Dendritic cell treated with granulocyte-macrophage colony-stimulating factor and Interleukin-4, amounts not matched to agents 40 ng/mL and 50 ng/mL, for 4 days (primary cell): ENCODE measurements around the gene PECR.

Source experiments
- H3K27ac Mint-ChIP-seq: one replicate; pipeline ENCODE4 v1.8.0; 2022; ENCODE audit warnings: mild to moderate bottlenecking, mixed read lengths
- H3K27me3 Mint-ChIP-seq: one replicate; pipeline ENCODE4 v1.8.0; 2022; ENCODE audit warnings: mild to moderate bottlenecking, mixed read lengths
- H3K36me3 Mint-ChIP-seq: one replicate; pipeline ENCODE4 v1.8.0; 2022; ENCODE audit warnings: low read depth, mixed read lengths
- H3K4me1 Mint-ChIP-seq: one replicate; pipeline ENCODE4 v1.8.0; 2022; ENCODE audit warnings: low read depth, mixed read lengths
- H3K4me3 Mint-ChIP-seq: one replicate; pipeline ENCODE4 v1.8.0; 2022; ENCODE audit warnings: mild to moderate bottlenecking, moderate library complexity, mixed read lengths
- H3K9me3 Mint-ChIP-seq: one replicate; pipeline ENCODE4 v1.8.0; 2022; ENCODE audit warnings: mixed read lengths
- intact Hi-C: fragments of 100-400 bp; cut with micrococcal nuclease; formaldehyde crosslinking; loops from one replicate; pipeline ENCODE4 v1.15.0; 2022

The PECR gene

GRCh38 chr2:216111122-216111521, 29.5 kb upstream of the PECR start:
- Mint-ChIP-seq H3K4me1 (peaks cover 56% of the 10 kb centered on the region), H3K36me3 (peaks cover 64% of the 10 kb centered on the region), H3K9me3 (no peaks in the 10 kb centered on the region), H3K4me3 (no peak overlapping the region), H3K27me3 (peaks cover 3% of the 10 kb centered on the region), H3K27ac (peak overlapping the region; percentile 60)
- intact Hi-C loops, result loop anchor here (5.0 kb wide), 3 partner anchors 301 to 556 kb away; partner anchors contain the start of genes RPL37A and SMARCAL1

GRCh38 chr2:216110620-216111019, 29.0 kb upstream of the PECR start:
- Mint-ChIP-seq H3K4me1 (peaks cover 53% of the 10 kb centered on the region), H3K27me3 (peaks cover 6% of the 10 kb centered on the region), H3K27ac (peak overlapping the region; percentile 96), H3K9me3 (no peaks in the 10 kb centered on the region), H3K36me3 (peaks cover 60% of the 10 kb centered on the region), H3K4me3 (no peak overlapping the region)
- intact Hi-C loops, result loop anchor here (5.0 kb wide), 3 partner anchors 302 to 557 kb away; partner anchors contain the start of genes RPL37A and SMARCAL1

GRCh38 chr2:216109962-216110614, 28.5 kb upstream of the PECR start:
- intact Hi-C loops, result loop anchor here (5.0 kb wide), 3 partner anchors 302 to 557 kb away; partner anchors contain the start of genes RPL37A and SMARCAL1
- Mint-ChIP-seq H3K4me1 (peaks cover 49% of the 10 kb centered on the region), H3K27ac (peak overlapping the region; percentile 96), H3K27me3 (peaks cover 8% of the 10 kb centered on the region), H3K9me3 (no peaks in the 10 kb centered on the region), H3K36me3 (peaks cover 57% of the 10 kb centered on the region), H3K4me3 (peak overlapping the region; percentile 100)

DNA sequence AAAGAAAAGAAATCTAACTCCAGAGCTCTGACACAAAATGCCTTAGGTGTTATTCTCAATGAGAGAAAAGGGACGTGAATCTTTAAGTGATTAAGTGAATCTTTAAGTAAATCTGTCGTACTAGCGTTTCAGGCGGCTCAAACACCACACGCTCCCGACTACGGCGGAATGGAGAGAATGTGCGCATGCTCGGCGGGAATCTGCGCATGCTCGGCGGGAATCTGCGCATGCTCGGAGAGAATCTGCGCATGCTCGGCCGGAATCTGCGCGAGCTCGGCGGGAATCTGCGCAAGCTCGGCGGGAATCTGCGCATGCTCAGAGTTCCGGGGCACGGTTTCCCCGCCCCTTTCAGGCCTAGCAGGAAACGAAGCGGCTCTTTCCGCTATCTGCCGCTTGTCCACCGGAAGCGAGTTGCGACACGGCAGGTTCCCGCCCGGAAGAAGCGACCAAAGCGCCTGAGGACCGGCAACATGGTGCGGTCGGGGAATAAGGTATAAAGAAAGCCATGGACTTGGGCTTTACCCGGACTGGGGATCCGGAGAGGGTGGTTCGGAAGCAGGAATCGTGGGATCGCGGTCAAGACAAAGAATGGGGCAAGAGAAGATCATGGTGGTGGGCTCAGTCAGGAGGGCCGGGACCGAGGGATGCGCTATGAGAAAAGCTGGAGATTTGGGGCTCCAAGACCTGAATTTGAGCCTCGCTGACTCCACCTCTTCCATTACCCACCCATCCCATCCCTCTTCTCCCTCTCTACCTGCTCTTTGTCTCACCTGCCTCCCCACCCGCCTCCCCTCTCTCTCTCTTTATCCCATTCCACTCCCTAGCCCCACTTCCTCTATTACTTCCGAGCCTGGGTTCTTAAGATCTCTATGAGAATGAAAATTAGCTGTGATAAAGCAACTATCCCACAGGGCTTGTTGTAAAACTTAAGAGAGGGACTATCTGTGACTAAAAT, 27.6 kb upstream of the PECR start, which contains the start of gene XRCC5:
Gene XRCC5 (plus strand): TSS at position 382 of the 955 bp plus-strand sequence. CDS start 89 bp downstream, at position 471.
- Mint-ChIP-seq H3K4me3 (peak within 1 kb of the TSS; percentile 100), H3K9me3 (no peaks in the 10 kb centered on the region), H3K36me3 (peaks cover 48% of the 10 kb centered on the region), H3K4me1 (peaks cover 42% of the 10 kb centered on the region), H3K27me3 (peaks cover 8% of the 10 kb centered on the region), H3K27ac (peak within 1 kb of the TSS; percentile 96)
- intact Hi-C loops, result no loop called here

GRCh38 chr2:216108310-216108966, 26.8 kb upstream of the PECR start:
- Mint-ChIP-seq H3K4me3 (peak overlapping the region; percentile 100), H3K36me3 (peaks cover 40% of the 10 kb centered on the region), H3K9me3 (no peaks in the 10 kb centered on the region), H3K4me1 (peaks cover 34% of the 10 kb centered on the region), H3K27ac (peak overlapping the region; percentile 96), H3K27me3 (peaks cover 10% of the 10 kb centered on the region)
- intact Hi-C loops, result no loop called here

DNA sequence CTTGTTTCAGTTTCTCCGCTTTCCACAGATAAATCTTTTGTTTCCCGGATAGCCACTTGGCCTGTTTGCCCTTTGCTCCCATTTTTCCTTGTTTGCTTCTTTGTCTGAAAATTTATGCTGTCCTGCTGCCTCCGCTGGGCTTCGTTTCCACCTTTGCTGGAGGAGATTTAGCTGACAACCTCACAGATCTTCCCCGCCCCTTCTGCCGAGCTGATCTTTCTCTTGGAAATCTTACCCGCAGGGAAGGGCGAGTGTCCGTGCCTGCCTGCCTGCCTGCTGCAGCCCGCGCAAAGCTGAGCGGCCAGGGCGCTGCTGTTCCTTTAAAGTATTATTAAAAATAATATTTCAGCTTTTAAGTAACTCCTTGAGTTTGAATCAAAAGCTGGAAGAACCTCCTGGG, 26.2 kb upstream of the PECR start:
- Mint-ChIP-seq H3K9me3 (no peaks in the 10 kb centered on the region), H3K36me3 (peaks cover 33% of the 10 kb centered on the region), H3K4me1 (peaks cover 27% of the 10 kb centered on the region), H3K27ac (no peak overlapping the region), H3K4me3 (no peak overlapping the region), H3K27me3 (peaks cover 10% of the 10 kb centered on the region)
- intact Hi-C loops, result loop anchor here (2.0 kb wide), 1 partner anchor 27 kb away; the partner anchor contains the start of genes PECR and TMEM169

GRCh38 chr2:216107320-216107719, 25.7 kb upstream of the PECR start:
- Mint-ChIP-seq H3K4me3 (no peak overlapping the region), H3K36me3 (peaks cover 29% of the 10 kb centered on the region), H3K27ac (no peak overlapping the region), H3K4me1 (peaks cover 25% of the 10 kb centered on the region), H3K27me3 (peaks cover 10% of the 10 kb centered on the region), H3K9me3 (no peaks in the 10 kb centered on the region)
- intact Hi-C loops, result loop anchor here (2.0 kb wide), 1 partner anchor 27 kb away; the partner anchor contains the start of genes PECR and TMEM169

GRCh38 chr2:216104691-216105090, 23.1 kb upstream of the PECR start:
- intact Hi-C loops, result no loop called here
- peaks cover 8% of the 10 kb centered on the region for H3K36me3 Mint-ChIP-seq
- H3K27ac Mint-ChIP-seq, result no peak overlapping the region
- H3K4me1 Mint-ChIP-seq, result peaks cover 4% of the 10 kb centered on the region
- no peak overlapping the region for H3K4me3 Mint-ChIP-seq
- H3K27me3 Mint-ChIP-seq, result peaks cover 14% of the 10 kb centered on the region
- H3K9me3 Mint-ChIP-seq, result no peaks in the 10 kb centered on the region

DNA sequence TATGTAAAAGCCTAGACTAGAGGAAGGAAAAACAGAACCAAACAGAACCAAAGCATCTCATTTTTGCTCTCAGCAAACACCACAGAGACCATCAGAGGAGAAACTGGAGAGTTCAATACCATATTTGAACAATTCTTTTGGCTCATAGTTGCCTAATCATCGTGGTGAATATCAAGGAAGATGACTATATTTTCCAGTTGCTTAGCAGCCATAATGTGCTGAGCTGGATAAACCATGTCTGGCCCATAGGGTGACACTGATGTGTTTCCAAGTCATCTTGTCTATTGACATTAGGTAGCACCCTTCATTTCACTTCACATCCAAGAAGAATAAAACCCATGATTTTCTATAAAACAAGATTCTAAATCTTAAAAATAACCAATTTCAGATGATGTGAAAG, 21.6 kb upstream of the PECR start:
- H3K36me3 Mint-ChIP-seq, result no peaks in the 10 kb centered on the region
- no peak overlapping the region for H3K27ac Mint-ChIP-seq
- intact Hi-C loops, result no loop called here
- H3K4me1 Mint-ChIP-seq, result peaks cover 4% of the 10 kb centered on the region
- H3K27me3 Mint-ChIP-seq, result peaks cover 14% of the 10 kb centered on the region
- no peaks in the 10 kb centered on the region for H3K9me3 Mint-ChIP-seq
- H3K4me3 Mint-ChIP-seq, result no peak overlapping the region

DNA sequence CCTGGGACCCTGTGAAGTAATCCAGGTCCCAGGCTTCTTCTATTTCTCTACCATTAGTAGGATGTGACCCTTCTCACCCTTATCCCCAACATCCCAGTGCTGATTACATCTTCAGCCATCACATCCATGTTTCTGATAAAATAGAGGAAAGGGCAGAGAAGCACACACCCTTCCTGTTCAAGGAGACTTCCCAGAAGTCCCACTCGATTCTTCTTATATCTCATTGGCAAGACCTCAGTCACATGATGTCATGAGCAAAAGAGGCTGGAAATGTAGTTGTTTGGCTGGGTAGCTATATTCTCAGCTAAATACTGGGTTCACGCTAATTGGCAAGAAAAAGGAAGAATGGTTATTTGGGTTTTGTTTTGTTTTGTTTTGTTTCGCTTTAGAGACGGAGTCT, 19.5 kb upstream of the PECR start:
- intact Hi-C loops, result no loop called here
- Mint-ChIP-seq H3K27ac (no peak overlapping the region), H3K9me3 (no peaks in the 10 kb centered on the region), H3K4me1 (peaks cover 4% of the 10 kb centered on the region), H3K4me3 (no peak overlapping the region), H3K27me3 (peaks cover 10% of the 10 kb centered on the region), H3K36me3 (no peaks in the 10 kb centered on the region)

DNA sequence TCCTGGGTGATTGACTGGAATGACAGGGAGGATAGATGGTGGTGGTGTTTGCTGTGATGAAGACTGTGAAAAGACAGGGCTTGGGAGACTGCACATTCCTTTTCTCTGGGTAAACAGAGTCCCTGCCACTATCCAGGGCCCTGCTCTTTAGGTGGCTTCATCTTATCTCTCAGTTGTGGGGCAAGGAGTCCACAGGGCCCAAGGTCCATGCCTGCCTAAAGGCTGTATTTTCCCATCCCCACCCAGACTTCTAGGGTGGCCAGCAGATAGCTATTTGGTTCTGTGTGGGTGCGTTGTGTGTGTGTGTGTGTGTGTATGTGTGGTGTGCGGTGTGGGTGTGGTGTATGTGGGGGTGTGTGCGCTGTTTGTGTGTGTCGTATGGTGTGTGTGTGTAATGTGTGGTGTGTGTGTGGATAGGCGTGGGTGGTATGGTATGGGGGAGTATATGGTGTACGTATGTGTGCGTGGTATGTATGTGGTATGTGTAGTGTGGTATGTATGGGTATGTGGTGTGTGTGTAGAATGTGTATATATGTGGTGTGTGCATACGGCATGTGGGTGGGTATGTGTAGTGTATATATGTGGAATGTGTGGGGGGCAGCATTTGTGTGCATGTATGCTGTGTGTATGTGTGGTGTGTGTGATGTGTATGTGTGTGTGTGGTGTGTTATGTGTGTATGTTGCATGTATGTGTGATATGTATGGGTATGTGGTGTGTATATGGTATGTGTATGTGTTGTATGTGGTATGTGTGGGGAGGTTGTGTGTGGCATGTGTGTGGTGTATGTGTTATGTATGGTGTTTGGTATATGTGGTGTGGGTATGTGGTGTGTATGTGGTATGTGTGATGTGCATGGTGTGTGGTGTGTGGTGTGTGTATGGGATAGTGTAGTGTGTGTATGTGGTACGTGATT, 17.1 kb upstream of the PECR start:
- H3K36me3 Mint-ChIP-seq, result no peaks in the 10 kb centered on the region
- no peaks in the 10 kb centered on the region for H3K9me3 Mint-ChIP-seq
- H3K4me1 Mint-ChIP-seq, result peaks cover 4% of the 10 kb centered on the region
- H3K27ac Mint-ChIP-seq, result no peak overlapping the region
- no peak overlapping the region for H3K4me3 Mint-ChIP-seq
- intact Hi-C loops, result no loop called here
- H3K27me3 Mint-ChIP-seq, result peaks cover 8% of the 10 kb centered on the region

DNA sequence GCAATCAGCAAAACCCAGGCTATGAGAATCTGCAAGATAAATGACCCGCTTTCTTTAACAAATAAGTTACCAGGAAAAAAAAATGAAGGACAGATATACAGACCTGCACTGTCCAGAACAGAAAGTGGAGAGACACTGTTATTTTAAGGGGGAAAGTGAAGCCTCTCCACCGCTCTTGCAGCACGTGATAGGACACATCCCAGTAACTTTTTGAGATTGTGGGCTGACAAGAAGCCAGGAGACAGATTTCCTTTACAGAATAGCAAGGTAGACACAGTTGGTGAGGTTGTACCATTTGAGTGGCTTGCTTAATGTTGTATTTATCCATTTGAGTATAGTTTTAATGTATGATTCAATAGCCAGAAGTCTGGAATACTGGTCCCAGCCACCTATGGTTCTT, 13.1 kb upstream of the PECR start:
- intact Hi-C loops, result no loop called here
- Mint-ChIP-seq H3K27ac (no peak overlapping the region), H3K9me3 (no peaks in the 10 kb centered on the region), H3K36me3 (no peaks in the 10 kb centered on the region), H3K4me1 (peaks cover 6% of the 10 kb centered on the region), H3K4me3 (no peak overlapping the region), H3K27me3 (peaks cover 5% of the 10 kb centered on the region)

DNA sequence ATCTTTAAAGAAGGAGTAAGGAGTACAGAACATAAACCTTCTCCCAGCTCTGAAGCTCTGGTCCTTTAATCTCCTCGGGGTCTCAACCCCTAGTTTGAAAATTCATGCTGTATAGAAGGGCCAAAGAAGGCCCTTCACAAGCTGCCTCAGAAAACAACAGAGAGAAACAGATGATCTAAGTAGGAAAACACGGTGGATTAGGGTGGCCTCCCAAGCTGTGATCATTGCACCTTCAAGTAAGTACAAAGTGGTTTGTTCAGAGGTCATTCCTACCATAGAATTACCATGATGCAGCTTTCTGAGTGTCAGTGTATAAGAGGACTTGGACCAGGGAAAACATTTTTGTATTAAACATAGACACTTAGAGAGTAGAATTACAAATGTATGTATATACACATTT, 11.0 kb upstream of the PECR start:
- intact Hi-C loops, result no loop called here
- no peak overlapping the region for H3K4me3 Mint-ChIP-seq
- H3K9me3 Mint-ChIP-seq, result no peaks in the 10 kb centered on the region
- no peaks in the 10 kb centered on the region for H3K36me3 Mint-ChIP-seq
- H3K27me3 Mint-ChIP-seq, result peaks cover 5% of the 10 kb centered on the region
- peaks cover 6% of the 10 kb centered on the region for H3K4me1 Mint-ChIP-seq
- no peak overlapping the region for H3K27ac Mint-ChIP-seq
